IPS DF 19.7 (cell line): ENCODE measurements around the gene IL36G.

Experiments
- DNase-seq: peaks from one replicate; pipeline ENCODE4 v3.0.0-alpha.2; 2013; ENCODE audit warnings: low read depth, low spot score

Gene IL36G

GRCh38 chr2:112972423-112973086 is 5.3 kb upstream of the IL36G start:
- no peak for DNase-seq

GRCh38 chr2:112973156-112973555 is 4.7 kb upstream of the IL36G start:
- DNase-seq, result no peak

GRCh38 chr2:112979731-112980130 is 1.9 kb downstream of the IL36G start:
- DNase-seq, result no peak

- DNase-seq, result no peak
These were observed 2.7 kb downstream of the IL36G start for GRCh38 chr2:112980537-112980936.

DNA sequence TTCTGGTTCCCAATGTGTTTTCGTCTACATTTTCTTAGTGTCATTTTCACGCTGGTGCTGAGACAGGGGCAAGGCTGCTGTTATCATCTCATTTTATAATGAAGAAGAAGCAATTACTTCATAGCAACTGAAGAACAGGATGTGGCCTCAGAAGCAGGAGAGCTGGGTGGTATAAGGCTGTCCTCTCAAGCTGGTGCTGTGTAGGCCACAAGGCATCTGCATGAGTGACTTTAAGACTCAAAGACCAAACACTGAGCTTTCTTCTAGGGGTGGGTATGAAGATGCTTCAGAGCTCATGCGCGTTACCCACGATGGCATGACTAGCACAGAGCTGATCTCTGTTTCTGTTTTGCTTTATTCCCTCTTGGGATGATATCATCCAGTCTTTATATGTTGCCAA is 7.3 kb downstream of the IL36G start:
- no peak for DNase-seq

- no peak for DNase-seq
These were observed 11.8 kb downstream of the IL36G start for GRCh38 chr2:112989611-112990010.

- no peak for DNase-seq
These were observed 16.0 kb downstream of the IL36G start for GRCh38 chr2:112993831-112994230.

DNA sequence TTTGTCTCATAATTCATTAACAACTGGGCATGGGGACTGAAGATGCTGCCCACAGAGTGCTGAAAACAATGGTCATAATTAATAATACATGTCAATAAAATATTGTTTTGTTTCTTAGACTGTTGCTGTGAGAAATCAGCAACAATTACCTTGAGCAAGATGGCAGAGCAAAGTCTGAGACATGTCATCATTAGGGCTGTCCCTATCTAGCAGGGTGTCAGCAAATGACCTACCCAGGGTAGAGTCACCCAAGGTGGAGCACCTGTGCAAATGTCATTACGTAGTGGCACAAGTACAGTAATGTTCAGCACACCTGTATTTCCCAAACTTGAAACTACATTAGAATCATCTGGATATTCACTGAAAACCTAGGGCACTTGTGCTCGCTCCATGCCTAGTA is 16.8 kb downstream of the IL36G start:
- DNase-seq, result no peak

- no peak for DNase-seq
These were observed 17.6 kb downstream of the IL36G start for GRCh38 chr2:112995346-112995920.

DNA sequence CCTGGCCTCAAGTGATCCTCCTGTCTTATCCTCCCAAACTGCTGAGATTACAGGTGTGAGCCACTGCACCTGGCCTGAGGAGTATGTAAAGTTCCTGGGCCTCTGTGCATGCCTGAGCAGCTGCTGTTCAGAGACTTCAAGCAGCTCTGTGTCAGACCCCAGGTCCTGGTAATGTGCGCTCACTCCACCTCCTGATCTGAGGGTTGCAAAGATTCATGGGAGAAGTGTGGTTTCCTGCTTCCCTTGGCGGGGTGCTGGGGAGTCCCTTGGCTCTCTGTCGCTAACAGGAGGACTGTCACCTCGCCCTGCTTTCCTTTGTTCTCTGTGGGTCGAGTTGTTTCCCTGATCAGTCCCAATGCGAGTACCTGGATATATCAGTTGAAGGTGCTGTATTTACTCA is 18.8 kb downstream of the IL36G start:
- no peak for DNase-seq

DNA sequence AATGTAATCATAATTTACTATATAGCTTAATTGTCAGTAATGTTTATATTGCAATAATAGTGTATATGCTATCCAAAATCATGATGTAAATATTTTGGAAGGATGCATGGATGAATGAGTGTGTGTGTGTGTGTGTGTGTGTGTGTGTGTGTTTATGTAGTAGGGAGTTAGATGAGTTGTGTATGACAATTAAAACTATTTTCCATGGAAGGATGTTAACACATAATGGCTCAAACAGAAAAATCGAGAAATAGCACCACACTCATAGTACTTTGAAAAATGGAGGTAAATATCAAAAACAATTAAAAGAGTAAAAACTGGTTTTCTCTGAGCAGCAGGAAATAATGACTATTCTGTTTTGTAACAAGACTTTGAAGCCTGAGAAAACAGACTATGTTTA is 19.3 kb downstream of the IL36G start:
- DNase-seq, result no peak

DNA sequence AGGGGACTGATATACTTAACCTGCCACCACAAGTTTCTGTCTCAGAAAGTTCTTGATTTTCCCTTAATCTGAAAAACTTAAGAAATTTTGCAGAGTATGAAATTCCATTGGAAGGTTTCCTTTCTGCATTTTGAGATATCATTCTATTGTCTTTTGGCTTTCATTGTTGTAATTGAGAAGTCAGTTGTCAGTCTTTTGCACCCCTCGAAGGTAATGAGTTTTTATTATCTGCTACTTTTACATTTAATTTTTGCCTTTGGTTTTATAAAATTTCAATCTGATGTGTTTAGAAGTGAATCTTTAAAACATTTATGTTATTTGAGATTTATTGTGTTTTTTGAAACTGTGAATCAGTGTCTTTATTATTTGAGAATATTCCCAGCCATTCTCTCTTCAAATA is 22.6 kb downstream of the IL36G start:
- no peak for DNase-seq

- no peak for DNase-seq
These were observed 24.9 kb downstream of the IL36G start for GRCh38 chr2:113002677-113003076.

- no peak for DNase-seq
These were observed 27.3 kb downstream of the IL36G start, which contains the start of gene IL36A for GRCh38 chr2:113005030-113005509. IL36A (plus strand) TSS chr2:113005459; CDS start chr2:113005872, 413 bp downstream.

- no peak for DNase-seq
These were observed 29.4 kb downstream of the IL36G start for GRCh38 chr2:113007250-113007649.

- no peak for DNase-seq
These were observed 31.8 kb downstream of the IL36G start for GRCh38 chr2:113009622-113010021.

DNA sequence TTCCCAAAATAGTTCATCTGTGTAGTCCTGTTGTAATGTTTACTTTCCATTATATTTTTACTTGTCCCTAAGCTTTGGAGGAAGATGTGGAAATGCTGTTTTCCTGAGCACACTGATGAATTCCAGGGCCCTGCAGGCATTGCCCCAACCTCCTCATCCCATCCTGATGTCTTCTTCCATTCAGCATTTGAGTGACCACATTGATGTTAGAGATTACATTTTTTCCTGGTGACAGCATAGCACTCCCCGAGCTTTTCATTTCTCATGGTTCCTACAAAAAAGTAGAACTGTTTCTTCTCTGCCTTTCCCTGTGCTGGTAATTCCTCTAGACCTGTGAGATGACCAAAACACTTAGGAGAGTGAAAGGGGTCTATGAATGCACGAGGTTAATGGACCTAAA is 32.3 kb downstream of the IL36G start:
- DNase-seq, result no peak

GRCh38 chr2:113011108-113011507 is 33.3 kb downstream of the IL36G start:
- no peak for DNase-seq

GRCh38 chr2:113012436-113013335 is 34.9 kb downstream of the IL36G start:
- no peak for DNase-seq

GRCh38 chr2:113013336-113013661 is 35.5 kb downstream of the IL36G start:
- DNase-seq, result no peak

DNA sequence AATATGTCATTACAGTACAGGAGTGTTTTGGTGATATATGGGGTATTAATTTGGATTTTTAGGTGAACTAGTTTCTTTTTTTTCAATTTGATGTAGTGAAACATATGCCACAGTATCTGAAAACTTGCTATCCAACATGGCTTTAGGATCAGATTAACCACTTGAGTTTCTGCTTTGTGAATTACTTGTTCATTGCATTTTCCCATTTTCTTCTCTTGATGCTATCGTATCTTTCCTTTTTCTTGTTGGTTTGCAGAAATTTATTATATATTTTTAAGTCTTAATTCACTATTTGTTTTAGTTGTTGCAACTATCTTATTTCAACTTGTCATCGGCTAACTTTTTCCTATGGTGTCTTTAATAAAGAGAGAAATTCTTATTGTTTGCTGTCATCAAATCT is 36.3 kb downstream of the IL36G start:
- no peak for DNase-seq

DNA sequence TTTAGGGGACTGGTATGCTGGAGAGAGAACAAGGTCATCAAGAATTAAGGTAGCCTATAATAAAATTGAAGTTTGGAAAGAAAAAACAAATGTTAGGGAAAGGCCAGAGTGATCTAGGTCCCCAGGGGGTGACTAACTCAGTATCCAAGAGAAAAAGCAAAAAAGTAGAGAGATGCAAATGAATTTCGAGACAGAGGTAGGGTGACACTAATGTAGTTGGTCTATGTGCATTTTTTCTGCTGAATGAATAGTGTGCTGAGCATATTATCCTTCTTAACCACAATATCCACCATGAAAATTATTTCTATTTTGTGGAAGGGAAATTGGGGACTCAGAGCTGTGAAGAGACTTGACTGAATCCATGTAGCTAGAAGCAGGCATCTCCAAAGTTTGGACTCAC is 37.2 kb downstream of the IL36G start:
- DNase-seq, result no peak

- DNase-seq, result no peak
These were observed 37.8 kb downstream of the IL36G start for GRCh38 chr2:113015655-113016054.
